NCI-H2196 treated with DMSO at 0.1 percent for 48 hours (cell line): ENCODE measurements around the gene SPRYD3.

Experiments used
- DNase-seq: peaks from one replicate; lab custom pipeline; 2025; ENCODE audit not compliant: unreplicated experiment; lab: John Stamatoyannopoulos, UW

The SPRYD3 gene

GRCh38 chr12:53052419-53053217, 26.6 kb downstream of the SPRYD3 start:
- peak; percentile 64 for DNase-seq

- no peak for DNase-seq
Measured at GRCh38 chr12:53051881-53052412, 27.2 kb downstream of the SPRYD3 start.

- no peak for DNase-seq
Measured at GRCh38 chr12:53051058-53051880, 27.9 kb downstream of the SPRYD3 start.

- DNase-seq: no peak
Measured at GRCh38 chr12:53050426-53051057, 28.6 kb downstream of the SPRYD3 start.

GRCh38 chr12:53049571-53050318, 29.4 kb downstream of the SPRYD3 start, which contains the start of gene TNS2:
Gene TNS2, plus strand, starts transcription at chr12:53050065. Its CDS starts 121 bp downstream, at chr12:53050186.
- DNase-seq: no peak

- DNase-seq: no peak
Measured at GRCh38 chr12:53048780-53049401, 30.3 kb downstream of the SPRYD3 start.

GRCh38 chr12:53048033-53048779, 31.0 kb downstream of the SPRYD3 start:
- DNase-seq: no peak

GRCh38 chr12:53047221-53048032, 31.8 kb downstream of the SPRYD3 start:
- DNase-seq: peak; percentile 92

GRCh38 chr12:53046655-53047220, 32.5 kb downstream of the SPRYD3 start:
- DNase-seq: peak; percentile 92

GRCh38 chr12:53045696-53046045, 33.5 kb downstream of the SPRYD3 start:
- no peak for DNase-seq

GRCh38 chr12:53044896-53045695, 34.1 kb downstream of the SPRYD3 start:
- no peak for DNase-seq

GRCh38 chr12:53044052-53044581, 35.1 kb downstream of the SPRYD3 start:
- DNase-seq: no peak

GRCh38 chr12:53042607-53043454, 36.4 kb downstream of the SPRYD3 start:
- no peak for DNase-seq

GRCh38 chr12:53039851-53040250, 39.3 kb downstream of the SPRYD3 start:
- no peak for DNase-seq

- no peak for DNase-seq
Measured at GRCh38 chr12:53036802-53037201, 42.4 kb downstream of the SPRYD3 start.

GRCh38 chr12:53034459-53034858, 44.7 kb downstream of the SPRYD3 start:
- DNase-seq: no peak
